ENCODE results near the gene DAG1. TPM values are rescaled to one million over a fixed set of nuclear protein-coding genes. Genes with fewer than 3 reads are reported as not detected.

The DAG1 gene
- total RNA-seq, 1 experiment from 2014 or later, result 36.5 TPM

DNA sequence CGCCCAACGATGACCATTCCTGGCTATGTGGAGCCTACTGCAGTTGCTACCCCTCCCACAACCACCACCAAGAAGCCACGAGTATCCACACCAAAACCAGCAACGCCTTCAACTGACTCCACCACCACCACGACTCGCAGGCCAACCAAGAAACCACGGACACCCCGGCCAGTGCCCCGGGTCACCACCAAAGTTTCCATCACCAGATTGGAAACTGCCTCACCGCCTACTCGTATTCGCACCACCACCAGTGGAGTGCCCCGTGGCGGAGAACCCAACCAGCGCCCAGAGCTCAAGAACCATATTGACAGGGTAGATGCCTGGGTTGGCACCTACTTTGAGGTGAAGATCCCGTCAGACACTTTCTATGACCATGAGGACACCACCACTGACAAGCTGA, 61.6 kb downstream of the DAG1 start:
- H3K27ac ChIP-seq (ENCODE audit: low read depth, low read length, poor library complexity, severe bottlenecking), result no peak overlapping the region
- TSS peak; percentile 20 for BruUV-seq (replicated peaks)
- no peak for DNase-seq (ENCODE audit: low spot score)
- intact Hi-C loops (cut with micrococcal nuclease; ENCODE audit: unreplicated experiment), result no loop called here
- TF ChIP-seq, protein P1, sequence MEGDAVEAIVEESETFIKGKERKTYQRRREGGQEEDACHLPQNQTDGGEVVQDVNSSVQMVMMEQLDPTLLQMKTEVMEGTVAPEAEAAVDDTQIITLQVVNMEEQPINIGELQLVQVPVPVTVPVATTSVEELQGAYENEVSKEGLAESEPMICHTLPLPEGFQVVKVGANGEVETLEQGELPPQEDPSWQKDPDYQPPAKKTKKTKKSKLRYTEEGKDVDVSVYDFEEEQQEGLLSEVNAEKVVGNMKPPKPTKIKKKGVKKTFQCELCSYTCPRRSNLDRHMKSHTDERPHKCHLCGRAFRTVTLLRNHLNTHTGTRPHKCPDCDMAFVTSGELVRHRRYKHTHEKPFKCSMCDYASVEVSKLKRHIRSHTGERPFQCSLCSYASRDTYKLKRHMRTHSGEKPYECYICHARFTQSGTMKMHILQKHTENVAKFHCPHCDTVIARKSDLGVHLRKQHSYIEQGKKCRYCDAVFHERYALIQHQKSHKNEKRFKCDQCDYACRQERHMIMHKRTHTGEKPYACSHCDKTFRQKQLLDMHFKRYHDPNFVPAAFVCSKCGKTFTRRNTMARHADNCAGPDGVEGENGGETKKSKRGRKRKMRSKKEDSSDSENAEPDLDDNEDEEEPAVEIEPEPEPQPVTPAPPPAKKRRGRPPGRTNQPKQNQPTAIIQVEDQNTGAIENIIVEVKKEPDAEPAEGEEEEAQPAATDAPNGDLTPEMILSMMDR (conservative IDR thresholded peaks at IDR 0.05; ENCODE audit: low read depth, low read length), result no peak
- no peak for TF ChIP-seq EZH2 (IDR thresholded peaks at IDR 0.05; ENCODE audit: borderline replicate concordance, low read depth, low read length, poor library complexity, severe bottlenecking)
- no peaks in the 10 kb centered on the region for H3K4me1 ChIP-seq (ENCODE audit: insufficient read depth, low read length, poor library complexity, severe bottlenecking)
- H3K27me3 ChIP-seq (replicated peaks; ENCODE audit: insufficient read depth, low read depth, low read length, poor library complexity), result no peaks in the 10 kb centered on the region
- ChIA-PET POLR2A (ENCODE audit: low non-redundant PET) (no interaction called here), CTCF (no interaction called here)
- no peaks in the 10 kb centered on the region for H3K36me3 ChIP-seq (ENCODE audit: insufficient read depth, low read length, poor library complexity, severe bottlenecking)
- no peaks in the 10 kb centered on the region for H3K9me3 ChIP-seq (ENCODE audit: low read depth, low read length, poor library complexity, severe bottlenecking)
- no peak overlapping the region for H3K4me3 ChIP-seq (ENCODE audit: low read depth, low read length, poor library complexity, severe bottlenecking)

DNA sequence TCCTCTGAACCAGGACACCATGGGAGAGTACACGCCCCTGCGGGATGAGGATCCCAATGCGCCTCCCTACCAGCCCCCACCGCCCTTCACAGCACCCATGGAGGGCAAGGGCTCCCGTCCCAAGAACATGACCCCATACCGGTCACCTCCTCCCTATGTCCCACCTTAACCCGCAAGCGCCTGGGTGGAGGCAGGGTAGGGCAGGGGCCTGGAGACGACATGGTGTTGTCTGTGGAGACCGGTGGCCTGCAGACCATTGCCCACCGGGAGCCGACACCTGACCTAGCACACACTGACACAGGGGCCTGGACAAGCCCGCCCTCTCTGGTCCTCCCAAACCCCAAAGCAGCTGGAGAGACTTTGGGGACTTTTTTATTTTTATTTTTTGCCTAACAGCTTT, 63.0 kb downstream of the DAG1 start:
- no peak for TF ChIP-seq EZH2 (IDR thresholded peaks at IDR 0.05; ENCODE audit: borderline replicate concordance, low read depth, low read length, poor library complexity, severe bottlenecking)
- TF ChIP-seq, protein P1 (conservative IDR thresholded peaks at IDR 0.05; ENCODE audit: low read depth, low read length), result no peak
- no peak for DNase-seq (ENCODE audit: low spot score)
- POLR2A ChIA-PET (ENCODE audit: low non-redundant PET), result no interaction called here
- intact Hi-C loops (cut with micrococcal nuclease; ENCODE audit: unreplicated experiment), result no loop called here
- CTCF ChIA-PET, result no interaction called here
- H3K36me3 ChIP-seq (ENCODE audit: insufficient read depth, low read length, poor library complexity, severe bottlenecking), result no peaks in the 10 kb centered on the region
- BruUV-seq (replicated peaks), result no TSS peak
- no peaks in the 10 kb centered on the region for H3K4me1 ChIP-seq (ENCODE audit: insufficient read depth, low read length, poor library complexity, severe bottlenecking)
- no peaks in the 10 kb centered on the region for H3K9me3 ChIP-seq (ENCODE audit: low read depth, low read length, poor library complexity, severe bottlenecking)
- H3K27me3 ChIP-seq (replicated peaks; ENCODE audit: insufficient read depth, low read depth, low read length, poor library complexity), result no peaks in the 10 kb centered on the region
- no peak overlapping the region for H3K4me3 ChIP-seq (ENCODE audit: low read depth, low read length, poor library complexity, severe bottlenecking)
- no peak overlapping the region for H3K27ac ChIP-seq (ENCODE audit: low read depth, low read length, poor library complexity, severe bottlenecking)

GRCh38 chr3:49533786-49534519, 63.9 kb downstream of the DAG1 start:
- POLR2A ChIA-PET (ENCODE audit: low non-redundant PET), result no interaction called here
- H3K36me3 ChIP-seq (ENCODE audit: insufficient read depth, low read length, poor library complexity, severe bottlenecking), result no peaks in the 10 kb centered on the region
- TF ChIP-seq, protein P1 (conservative IDR thresholded peaks at IDR 0.05; ENCODE audit: low read depth, low read length), result no peak
- TF ChIP-seq EZH2 (IDR thresholded peaks at IDR 0.05; ENCODE audit: borderline replicate concordance, low read depth, low read length, poor library complexity, severe bottlenecking), result no peak
- H3K4me1 ChIP-seq (ENCODE audit: insufficient read depth, low read length, poor library complexity, severe bottlenecking), result no peaks in the 10 kb centered on the region
- intact Hi-C loops (cut with micrococcal nuclease; ENCODE audit: unreplicated experiment), result no loop called here
- no peaks in the 10 kb centered on the region for H3K27me3 ChIP-seq (replicated peaks; ENCODE audit: insufficient read depth, low read depth, low read length, poor library complexity)
- no peak for DNase-seq (ENCODE audit: low spot score)
- H3K27ac ChIP-seq (ENCODE audit: low read depth, low read length, poor library complexity, severe bottlenecking), result no peak overlapping the region
- CTCF ChIA-PET, result no interaction called here
- no TSS peak for BruUV-seq (replicated peaks)
- H3K4me3 ChIP-seq (ENCODE audit: low read depth, low read length, poor library complexity, severe bottlenecking), result no peak overlapping the region
- no peaks in the 10 kb centered on the region for H3K9me3 ChIP-seq (ENCODE audit: low read depth, low read length, poor library complexity, severe bottlenecking)
